ENCODE results near the gene TMEM92.

DNA sequence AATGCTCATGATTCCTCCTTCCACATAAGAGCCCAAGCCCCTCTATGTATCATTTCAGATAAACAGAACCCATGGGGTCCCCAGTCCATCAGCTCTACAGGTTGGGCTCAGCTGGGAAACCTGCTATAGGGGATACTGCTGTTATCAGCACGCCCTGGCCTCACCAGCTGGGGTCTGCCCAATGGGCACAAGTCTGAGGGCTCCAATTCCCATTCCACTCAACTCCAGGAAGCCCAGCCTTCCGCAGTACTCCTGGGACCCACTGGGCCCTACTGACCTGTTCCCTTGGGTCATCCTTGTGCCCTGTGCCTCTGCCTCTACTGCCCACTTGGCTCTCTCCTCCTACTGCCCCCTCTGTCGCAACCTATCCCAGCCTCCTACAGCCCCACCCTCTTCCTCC lies 55.5 kb downstream of the TMEM92 start:
- TF ChIP-seq, protein P1, sequence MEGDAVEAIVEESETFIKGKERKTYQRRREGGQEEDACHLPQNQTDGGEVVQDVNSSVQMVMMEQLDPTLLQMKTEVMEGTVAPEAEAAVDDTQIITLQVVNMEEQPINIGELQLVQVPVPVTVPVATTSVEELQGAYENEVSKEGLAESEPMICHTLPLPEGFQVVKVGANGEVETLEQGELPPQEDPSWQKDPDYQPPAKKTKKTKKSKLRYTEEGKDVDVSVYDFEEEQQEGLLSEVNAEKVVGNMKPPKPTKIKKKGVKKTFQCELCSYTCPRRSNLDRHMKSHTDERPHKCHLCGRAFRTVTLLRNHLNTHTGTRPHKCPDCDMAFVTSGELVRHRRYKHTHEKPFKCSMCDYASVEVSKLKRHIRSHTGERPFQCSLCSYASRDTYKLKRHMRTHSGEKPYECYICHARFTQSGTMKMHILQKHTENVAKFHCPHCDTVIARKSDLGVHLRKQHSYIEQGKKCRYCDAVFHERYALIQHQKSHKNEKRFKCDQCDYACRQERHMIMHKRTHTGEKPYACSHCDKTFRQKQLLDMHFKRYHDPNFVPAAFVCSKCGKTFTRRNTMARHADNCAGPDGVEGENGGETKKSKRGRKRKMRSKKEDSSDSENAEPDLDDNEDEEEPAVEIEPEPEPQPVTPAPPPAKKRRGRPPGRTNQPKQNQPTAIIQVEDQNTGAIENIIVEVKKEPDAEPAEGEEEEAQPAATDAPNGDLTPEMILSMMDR (IDR thresholded peaks at IDR 0.05) = no peak
- no peak for TF ChIP-seq POLR2A (IDR thresholded peaks at IDR 0.05)
